ENCODE results near the gene AIPL1. TPM values are rescaled to one million over a fixed set of nuclear protein-coding genes. Genes with fewer than 3 reads are reported as not detected.

Gene AIPL1
- total and polyA plus RNA-seq, 2 experiments from 2014 or later: 0.17 to 0.24 TPM

DNA sequence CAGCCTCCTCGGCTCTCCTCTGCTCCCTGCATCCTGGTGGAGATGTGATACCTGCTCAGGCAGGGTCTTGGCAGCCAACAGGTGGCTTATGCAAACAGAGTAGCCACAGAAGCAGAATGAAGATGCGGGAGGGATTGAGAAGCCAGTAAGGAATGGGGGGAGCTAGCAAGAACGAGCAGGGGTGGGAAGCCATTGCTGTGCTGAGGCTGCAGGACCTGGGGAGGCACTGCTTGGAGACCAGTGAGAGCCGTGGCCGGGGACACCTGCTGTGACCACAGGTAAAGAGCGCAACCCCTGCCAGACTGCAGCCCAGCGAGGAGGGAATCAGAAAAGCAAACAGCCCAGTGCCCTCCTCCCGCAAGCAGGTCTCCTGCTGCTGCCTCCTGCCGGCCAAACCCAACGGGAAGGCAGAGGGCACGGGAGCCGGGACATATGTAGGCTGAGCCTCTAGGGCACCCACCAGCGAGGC lies 14.7 kb downstream of the AIPL1 start:
- Histone ChIP-seq H3K9me2 (ENCODE audit: insufficient read depth) (no peaks in the 10 kb centered on the region), H3K4me2 (peak overlapping the region; percentile 14; the same call in 1 of the 2 replicates), H3K4me1 (ENCODE audit: insufficient read depth) (peaks cover 5% of the 10 kb centered on the region), H3K36me3 (ENCODE audit: insufficient read depth) (no peaks in the 10 kb centered on the region), H4K20me1 (replicated peaks; ENCODE audit: insufficient read depth) (no peaks in the 10 kb centered on the region), H3F3A (replicated peaks; ENCODE audit: low read depth) (no peaks in the 10 kb centered on the region), H2AFZ (peak overlapping the region; percentile 84; the same call in 1 of the 2 replicates), H3K27me3 (ENCODE audit: insufficient read depth) (no peaks in the 10 kb centered on the region), H3K4me3 (peak overlapping the region; percentile 21; the same call in 1 of the 2 replicates), H3K79me2 (replicated peaks; ENCODE audit: insufficient read depth) (no peaks in the 10 kb centered on the region), H3K27ac (ENCODE audit: low read depth) (no peak overlapping the region)
- TF ChIP-seq, protein P1, sequence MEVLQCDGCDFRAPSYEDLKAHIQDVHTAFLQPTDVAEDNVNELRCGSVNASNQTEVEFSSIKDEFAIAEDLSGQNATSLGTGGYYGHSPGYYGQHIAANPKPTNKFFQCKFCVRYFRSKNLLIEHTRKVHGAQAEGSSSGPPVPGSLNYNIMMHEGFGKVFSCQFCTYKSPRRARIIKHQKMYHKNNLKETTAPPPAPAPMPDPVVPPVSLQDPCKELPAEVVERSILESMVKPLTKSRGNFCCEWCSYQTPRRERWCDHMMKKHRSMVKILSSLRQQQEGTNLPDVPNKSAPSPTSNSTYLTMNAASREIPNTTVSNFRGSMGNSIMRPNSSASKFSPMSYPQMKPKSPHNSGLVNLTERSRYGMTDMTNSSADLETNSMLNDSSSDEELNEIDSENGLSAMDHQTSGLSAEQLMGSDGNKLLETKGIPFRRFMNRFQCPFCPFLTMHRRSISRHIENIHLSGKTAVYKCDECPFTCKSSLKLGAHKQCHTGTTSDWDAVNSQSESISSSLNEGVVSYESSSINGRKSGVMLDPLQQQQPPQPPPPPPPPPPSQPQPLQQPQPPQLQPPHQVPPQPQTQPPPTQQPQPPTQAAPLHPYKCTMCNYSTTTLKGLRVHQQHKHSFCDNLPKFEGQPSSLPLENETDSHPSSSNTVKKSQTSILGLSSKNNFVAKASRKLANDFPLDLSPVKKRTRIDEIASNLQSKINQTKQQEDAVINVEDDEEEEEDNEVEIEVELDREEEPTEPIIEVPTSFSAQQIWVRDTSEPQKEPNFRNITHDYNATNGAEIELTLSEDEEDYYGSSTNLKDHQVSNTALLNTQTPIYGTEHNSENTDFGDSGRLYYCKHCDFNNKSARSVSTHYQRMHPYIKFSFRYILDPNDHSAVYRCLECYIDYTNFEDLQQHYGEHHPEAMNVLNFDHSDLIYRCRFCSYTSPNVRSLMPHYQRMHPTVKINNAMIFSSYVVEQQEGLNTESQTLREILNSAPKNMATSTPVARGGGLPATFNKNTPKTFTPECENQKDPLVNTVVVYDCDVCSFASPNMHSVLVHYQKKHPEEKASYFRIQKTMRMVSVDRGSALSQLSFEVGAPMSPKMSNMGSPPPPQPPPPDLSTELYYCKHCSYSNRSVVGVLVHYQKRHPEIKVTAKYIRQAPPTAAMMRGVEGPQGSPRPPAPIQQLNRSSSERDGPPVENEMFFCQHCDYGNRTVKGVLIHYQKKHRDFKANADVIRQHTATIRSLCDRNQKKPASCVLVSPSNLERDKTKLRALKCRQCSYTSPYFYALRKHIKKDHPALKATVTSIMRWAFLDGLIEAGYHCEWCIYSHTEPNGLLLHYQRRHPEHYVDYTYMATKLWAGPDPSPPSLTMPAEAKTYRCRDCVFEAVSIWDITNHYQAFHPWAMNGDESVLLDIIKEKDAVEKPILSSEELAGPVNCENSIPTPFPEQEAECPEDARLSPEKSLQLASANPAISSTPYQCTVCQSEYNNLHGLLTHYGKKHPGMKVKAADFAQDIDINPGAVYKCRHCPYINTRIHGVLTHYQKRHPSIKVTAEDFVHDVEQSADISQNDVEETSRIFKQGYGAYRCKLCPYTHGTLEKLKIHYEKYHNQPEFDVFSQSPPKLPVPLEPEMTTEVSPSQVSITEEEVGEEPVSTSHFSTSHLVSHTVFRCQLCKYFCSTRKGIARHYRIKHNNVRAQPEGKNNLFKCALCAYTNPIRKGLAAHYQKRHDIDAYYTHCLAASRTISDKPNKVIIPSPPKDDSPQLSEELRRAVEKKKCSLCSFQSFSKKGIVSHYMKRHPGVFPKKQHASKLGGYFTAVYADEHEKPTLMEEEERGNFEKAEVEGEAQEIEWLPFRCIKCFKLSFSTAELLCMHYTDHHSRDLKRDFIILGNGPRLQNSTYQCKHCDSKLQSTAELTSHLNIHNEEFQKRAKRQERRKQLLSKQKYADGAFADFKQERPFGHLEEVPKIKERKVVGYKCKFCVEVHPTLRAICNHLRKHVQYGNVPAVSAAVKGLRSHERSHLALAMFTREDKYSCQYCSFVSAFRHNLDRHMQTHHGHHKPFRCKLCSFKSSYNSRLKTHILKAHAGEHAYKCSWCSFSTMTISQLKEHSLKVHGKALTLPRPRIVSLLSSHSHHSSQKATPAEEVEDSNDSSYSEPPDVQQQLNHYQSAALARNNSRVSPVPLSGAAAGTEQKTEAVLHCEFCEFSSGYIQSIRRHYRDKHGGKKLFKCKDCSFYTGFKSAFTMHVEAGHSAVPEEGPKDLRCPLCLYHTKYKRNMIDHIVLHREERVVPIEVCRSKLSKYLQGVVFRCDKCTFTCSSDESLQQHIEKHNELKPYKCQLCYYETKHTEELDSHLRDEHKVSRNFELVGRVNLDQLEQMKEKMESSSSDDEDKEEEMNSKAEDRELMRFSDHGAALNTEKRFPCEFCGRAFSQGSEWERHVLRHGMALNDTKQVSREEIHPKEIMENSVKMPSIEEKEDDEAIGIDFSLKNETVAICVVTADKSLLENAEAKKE (CRISPR knock-in tag; IDR thresholded peaks at IDR 0.05): peak; percentile 95
- TF ChIP-seq CTCF (conservative IDR thresholded peaks at IDR 0.05; ENCODE audit: low read depth in 2 of 2) (peak; percentile 53 to 74), EZH2 (IDR thresholded peaks at IDR 0.05; ENCODE audit: low read depth, unreplicated experiment) (no peak), EZH2phosphoT487 (IDR thresholded peaks at IDR 0.05; ENCODE audit: unreplicated experiment) (no peak)
- H3K27ac Mint-ChIP-seq: no peak overlapping the region
- no peaks in the 10 kb centered on the region for H3K9me3 Mint-ChIP-seq
- peak overlapping the region; percentile 21; the same call in 1 of the 3 replicates for H3K4me3 Mint-ChIP-seq
- ATAC-seq: peak; percentile 69
- peaks cover 10% of the 10 kb centered on the region for H3K27me3 Mint-ChIP-seq (ENCODE audit: insufficient read depth, low read depth, poor library complexity)
- peak; percentile 75 for DNase-seq (ENCODE audit: low spot score)
- no peaks in the 10 kb centered on the region for H3K36me3 Mint-ChIP-seq (ENCODE audit: low read depth)
- peaks cover 10% of the 10 kb centered on the region for H3K4me1 Mint-ChIP-seq
